Nephron (organoid): ENCODE results near the gene MICALL1.

ENCODE experiments used
- H3K27ac Mint-ChIP-seq, 3 experiments: 2 replicates each; pipeline ENCODE4 v1.8.0; 2020; ENCODE audit warnings: mixed read lengths in 3 of 3, mild to moderate bottlenecking in 2 of 3, moderate library complexity in 1 of 3
- H3K27me3 Mint-ChIP-seq: 2 replicates; pipeline ENCODE4 v1.8.0; 2021; ENCODE audit warnings: low read depth, mild to moderate bottlenecking, moderate library complexity, mixed read lengths
- H3K36me3 Mint-ChIP-seq: 2 replicates; pipeline ENCODE4 v1.8.0; 2020; ENCODE audit warnings: low read depth, mixed read lengths
- H3K4me1 Mint-ChIP-seq: 2 replicates; pipeline ENCODE4 v1.8.0; 2020; ENCODE audit warnings: mixed read lengths
- H3K4me3 Mint-ChIP-seq, 3 experiments: 2 replicates each; pipeline ENCODE4 v1.8.0; 2020; ENCODE audit warnings: mild to moderate bottlenecking in 3 of 3, mixed read lengths in 3 of 3, moderate library complexity in 2 of 3
- H3K9me3 Mint-ChIP-seq: 2 replicates; pipeline ENCODE4 v1.8.0; 2020; ENCODE audit warnings: mixed read lengths
- TF ChIP-seq, protein P1 (sequence below), 3 experiments: fragments of 200-600 bp; sonication (generic); IDR thresholded peaks; one replicate each; pipeline ENCODE4 v1.5.0; 2021; ENCODE audit warnings: antibody characterized with exemption in 3 of 3; ENCODE audit not compliant: unreplicated experiment in 3 of 3

Gene MICALL1, protein sequence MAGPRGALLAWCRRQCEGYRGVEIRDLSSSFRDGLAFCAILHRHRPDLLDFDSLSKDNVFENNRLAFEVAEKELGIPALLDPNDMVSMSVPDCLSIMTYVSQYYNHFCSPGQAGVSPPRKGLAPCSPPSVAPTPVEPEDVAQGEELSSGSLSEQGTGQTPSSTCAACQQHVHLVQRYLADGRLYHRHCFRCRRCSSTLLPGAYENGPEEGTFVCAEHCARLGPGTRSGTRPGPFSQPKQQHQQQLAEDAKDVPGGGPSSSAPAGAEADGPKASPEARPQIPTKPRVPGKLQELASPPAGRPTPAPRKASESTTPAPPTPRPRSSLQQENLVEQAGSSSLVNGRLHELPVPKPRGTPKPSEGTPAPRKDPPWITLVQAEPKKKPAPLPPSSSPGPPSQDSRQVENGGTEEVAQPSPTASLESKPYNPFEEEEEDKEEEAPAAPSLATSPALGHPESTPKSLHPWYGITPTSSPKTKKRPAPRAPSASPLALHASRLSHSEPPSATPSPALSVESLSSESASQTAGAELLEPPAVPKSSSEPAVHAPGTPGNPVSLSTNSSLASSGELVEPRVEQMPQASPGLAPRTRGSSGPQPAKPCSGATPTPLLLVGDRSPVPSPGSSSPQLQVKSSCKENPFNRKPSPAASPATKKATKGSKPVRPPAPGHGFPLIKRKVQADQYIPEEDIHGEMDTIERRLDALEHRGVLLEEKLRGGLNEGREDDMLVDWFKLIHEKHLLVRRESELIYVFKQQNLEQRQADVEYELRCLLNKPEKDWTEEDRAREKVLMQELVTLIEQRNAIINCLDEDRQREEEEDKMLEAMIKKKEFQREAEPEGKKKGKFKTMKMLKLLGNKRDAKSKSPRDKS

DNA sequence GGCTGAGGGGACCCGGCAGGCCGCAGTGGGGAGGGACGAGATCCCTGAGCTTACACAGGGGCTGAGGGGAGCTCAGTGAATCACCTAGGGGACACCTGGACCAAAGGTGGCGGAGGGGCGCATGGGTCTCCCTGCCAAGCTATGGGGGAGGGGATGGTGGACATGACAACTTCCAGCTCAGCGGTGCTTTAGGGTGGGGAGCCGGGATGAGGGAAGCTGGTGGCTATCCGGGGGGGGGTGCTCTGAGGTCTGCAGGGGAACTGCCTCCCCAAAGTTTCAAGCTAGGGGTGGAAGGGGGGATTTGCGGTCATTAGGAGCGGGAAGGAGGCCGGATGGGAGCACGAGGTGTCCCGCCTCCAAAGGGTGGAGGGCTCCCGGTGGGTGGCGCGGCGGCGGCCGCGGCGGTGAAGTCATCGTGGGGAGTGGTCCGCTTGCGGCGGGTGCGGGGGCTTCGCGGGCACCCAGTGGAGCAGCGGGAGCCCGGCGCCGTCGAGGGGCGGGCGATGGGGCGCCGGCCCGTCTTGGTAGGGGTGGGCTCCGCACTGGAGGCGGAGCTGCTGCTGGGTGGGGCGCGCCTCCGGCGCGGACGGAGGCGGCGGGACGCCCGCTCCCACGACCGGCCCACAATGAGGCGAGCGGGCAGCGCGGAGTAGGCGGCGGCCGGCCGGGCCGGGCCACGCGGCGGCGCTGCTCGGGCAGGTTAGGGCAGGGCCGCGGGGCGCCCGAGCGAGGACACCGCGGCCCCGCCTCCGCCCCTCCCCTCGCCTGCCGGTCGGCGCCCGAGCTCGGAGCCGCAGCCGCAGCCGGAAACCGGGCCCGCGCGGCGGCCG, at the start of gene MICALL1:
MICALL1 (plus strand) TSS at position 764 of the 830 bp plus-strand sequence. CDS start 126 bp downstream, outside the sequence.
- Mint-ChIP-seq H3K4me3 (peak within 1 kb of the TSS; percentile 89 to 96 (median 92)), H3K9me3 (no peaks in the 10 kb centered on the region), H3K4me1 (peaks cover 42% of the 10 kb centered on the region), H3K36me3 (no peaks in the 10 kb centered on the region), H3K27me3 (peaks cover 6% of the 10 kb centered on the region), H3K27ac (peak within 1 kb of the TSS; percentile 81 to 92 (median 91))
- TF ChIP-seq, protein P1, sequence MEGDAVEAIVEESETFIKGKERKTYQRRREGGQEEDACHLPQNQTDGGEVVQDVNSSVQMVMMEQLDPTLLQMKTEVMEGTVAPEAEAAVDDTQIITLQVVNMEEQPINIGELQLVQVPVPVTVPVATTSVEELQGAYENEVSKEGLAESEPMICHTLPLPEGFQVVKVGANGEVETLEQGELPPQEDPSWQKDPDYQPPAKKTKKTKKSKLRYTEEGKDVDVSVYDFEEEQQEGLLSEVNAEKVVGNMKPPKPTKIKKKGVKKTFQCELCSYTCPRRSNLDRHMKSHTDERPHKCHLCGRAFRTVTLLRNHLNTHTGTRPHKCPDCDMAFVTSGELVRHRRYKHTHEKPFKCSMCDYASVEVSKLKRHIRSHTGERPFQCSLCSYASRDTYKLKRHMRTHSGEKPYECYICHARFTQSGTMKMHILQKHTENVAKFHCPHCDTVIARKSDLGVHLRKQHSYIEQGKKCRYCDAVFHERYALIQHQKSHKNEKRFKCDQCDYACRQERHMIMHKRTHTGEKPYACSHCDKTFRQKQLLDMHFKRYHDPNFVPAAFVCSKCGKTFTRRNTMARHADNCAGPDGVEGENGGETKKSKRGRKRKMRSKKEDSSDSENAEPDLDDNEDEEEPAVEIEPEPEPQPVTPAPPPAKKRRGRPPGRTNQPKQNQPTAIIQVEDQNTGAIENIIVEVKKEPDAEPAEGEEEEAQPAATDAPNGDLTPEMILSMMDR (IDR thresholded peaks at IDR 0.05; ENCODE audit: unreplicated experiment in 3 of 3): no peak

DNA sequence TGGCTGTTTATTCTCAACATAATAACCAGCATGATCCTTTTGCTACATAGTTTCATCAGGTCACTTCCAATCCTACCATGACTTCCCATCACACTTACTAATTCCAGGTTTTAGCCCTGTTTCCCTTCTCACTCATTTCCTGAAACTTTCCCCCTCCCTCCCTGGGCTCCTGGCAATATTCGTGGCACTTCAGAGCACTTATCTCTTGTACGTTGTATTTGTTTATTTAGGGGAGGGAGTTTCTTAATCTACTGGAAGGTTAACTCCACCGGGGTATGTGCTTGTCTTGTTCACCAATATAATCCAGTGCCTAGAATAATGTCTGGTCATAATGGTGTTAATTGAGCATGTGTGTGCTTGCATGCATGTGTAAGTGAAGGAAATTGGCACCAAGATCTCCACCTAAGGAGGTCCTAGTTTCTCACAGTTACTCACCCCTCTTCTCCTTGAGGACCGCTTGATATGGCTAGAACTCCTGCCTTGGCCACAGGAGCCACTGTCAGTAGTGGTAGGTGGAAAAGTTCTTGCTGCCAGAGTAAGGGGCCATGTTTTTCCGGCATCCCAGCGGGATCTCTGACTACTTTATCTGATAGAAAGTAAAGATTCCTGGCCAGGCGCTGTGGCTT, 45.2 kb upstream of the MICALL1 start:
- peaks cover 9% of the 10 kb centered on the region for H3K4me1 Mint-ChIP-seq
- H3K27me3 Mint-ChIP-seq: no peaks in the 10 kb centered on the region
- TF ChIP-seq, protein P1 (IDR thresholded peaks at IDR 0.05; ENCODE audit: unreplicated experiment in 3 of 3): no peak
- no peak overlapping the region for H3K27ac Mint-ChIP-seq
- H3K9me3 Mint-ChIP-seq: no peaks in the 10 kb centered on the region
- no peak overlapping the region for H3K4me3 Mint-ChIP-seq
- H3K36me3 Mint-ChIP-seq: peaks cover 69% of the 10 kb centered on the region

DNA sequence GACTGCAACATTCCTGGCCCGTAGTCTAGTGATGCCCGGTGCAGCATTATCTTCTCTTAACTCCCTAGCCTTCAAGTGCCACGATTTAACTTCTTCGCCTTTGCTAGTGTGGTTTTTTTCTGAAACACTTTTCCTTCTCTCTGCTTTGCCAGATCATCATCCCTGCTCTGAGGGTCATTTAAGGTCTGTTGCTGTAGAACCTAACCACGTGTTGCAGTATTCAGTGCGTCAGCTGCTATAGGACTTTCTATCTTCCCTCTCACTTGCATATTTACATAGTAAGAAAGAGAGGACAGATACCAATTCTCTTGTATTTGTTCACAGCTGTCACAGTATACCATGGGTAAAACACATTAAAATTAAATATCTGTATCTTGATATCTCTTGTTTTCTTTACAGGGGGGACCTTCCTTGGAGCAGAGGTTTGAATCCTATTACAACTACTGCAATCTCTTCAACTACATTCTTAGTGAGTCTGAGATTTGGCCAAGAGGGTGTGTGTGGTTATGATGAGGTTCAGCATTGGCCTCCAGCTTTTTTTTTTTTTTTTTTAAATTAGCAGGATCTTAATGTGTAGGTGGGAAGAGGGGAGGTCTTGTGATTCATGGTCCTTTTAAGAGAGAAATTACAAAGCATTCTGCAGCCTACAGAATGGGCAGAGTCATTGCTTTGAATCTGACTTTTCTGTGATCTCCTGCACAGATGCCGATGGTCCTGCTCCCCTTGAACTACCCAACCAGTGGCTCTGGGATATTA, 43.3 kb upstream of the MICALL1 start:
- Mint-ChIP-seq H3K4me3 (no peak overlapping the region), H3K36me3 (peaks cover 74% of the 10 kb centered on the region), H3K4me1 (peaks cover 9% of the 10 kb centered on the region), H3K27ac (peak overlapping the region in 2 of 3 experiments; percentile 21 to 70), H3K27me3 (no peaks in the 10 kb centered on the region), H3K9me3 (no peaks in the 10 kb centered on the region)
- TF ChIP-seq, protein P1 (IDR thresholded peaks at IDR 0.05; ENCODE audit: unreplicated experiment in 3 of 3): no peak

DNA sequence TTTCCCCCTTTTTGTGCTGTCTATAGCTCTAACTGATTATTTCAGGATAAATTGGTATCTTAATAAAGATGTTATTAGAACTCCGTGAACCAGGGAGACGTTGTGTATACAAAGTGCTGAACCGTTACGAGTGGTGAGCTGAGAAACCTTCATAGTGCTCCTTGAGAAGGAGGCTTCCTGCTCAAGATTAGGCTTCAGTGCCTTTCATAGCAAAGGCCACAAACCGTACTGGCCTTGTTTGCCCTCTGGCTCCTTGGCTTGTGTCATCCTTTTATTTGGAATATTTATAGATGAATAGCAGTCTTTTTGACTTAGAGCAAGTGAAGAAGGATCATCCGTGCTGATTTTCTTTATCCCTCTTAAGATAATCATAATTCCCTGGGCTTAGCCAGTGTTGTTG, 40.6 kb upstream of the MICALL1 start:
- no peak overlapping the region for H3K27ac Mint-ChIP-seq
- H3K36me3 Mint-ChIP-seq: peaks cover 72% of the 10 kb centered on the region
- TF ChIP-seq, protein P1 (IDR thresholded peaks at IDR 0.05; ENCODE audit: unreplicated experiment in 3 of 3): no peak
- H3K9me3 Mint-ChIP-seq: no peaks in the 10 kb centered on the region
- H3K4me1 Mint-ChIP-seq: peaks cover 9% of the 10 kb centered on the region
- no peak overlapping the region for H3K4me3 Mint-ChIP-seq
- H3K27me3 Mint-ChIP-seq: no peaks in the 10 kb centered on the region

DNA sequence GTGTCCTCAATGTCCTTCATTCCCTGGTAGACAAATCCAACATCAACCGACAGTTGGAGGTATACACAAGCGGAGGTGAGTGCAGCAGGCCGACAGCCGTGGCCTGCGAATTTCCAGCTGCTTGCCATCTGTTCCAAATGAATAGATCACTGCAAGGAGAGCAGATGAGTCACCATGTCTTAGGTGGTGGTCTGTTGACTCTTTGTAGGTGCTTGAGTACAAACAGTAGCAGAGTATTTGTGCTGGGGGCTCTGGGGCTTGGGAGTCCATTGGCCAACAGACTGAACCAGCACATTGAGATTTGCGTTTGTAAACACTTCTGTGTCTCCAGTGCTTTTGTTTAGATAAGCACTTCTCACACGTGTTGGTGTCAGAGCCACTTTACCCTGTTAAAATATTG, 35.8 kb upstream of the MICALL1 start:
- Mint-ChIP-seq H3K4me1 (no peaks in the 10 kb centered on the region), H3K27me3 (no peaks in the 10 kb centered on the region), H3K9me3 (no peaks in the 10 kb centered on the region), H3K4me3 (no peak overlapping the region), H3K36me3 (peaks cover 67% of the 10 kb centered on the region), H3K27ac (no peak overlapping the region)
- TF ChIP-seq, protein P1 (IDR thresholded peaks at IDR 0.05; ENCODE audit: unreplicated experiment in 3 of 3): no peak
